GM23338 (cell line): ENCODE data around the gene WRNIP1. TPM values are rescaled to one million over a fixed set of nuclear protein-coding genes. Genes with fewer than 3 reads are reported as not detected.

Experiments
- ATAC-seq: fragments of 200-7000 bp; cut with Tn5 transposase; 3 replicates; pipeline ENCODE4 v1.9.1; 2020
- DNase-seq: peaks from one replicate; pipeline ENCODE4 v3.0.0-alpha.2; 2015; ENCODE audit warnings: low spot score
- H2AFZ ChIP-seq: fragments of 200-600 bp; sonication (generic); 2 replicates; pipeline ENCODE4 v1.8.0; 2016; ENCODE audit warnings: antibody characterized with exemption, mild to moderate bottlenecking, moderate library complexity
- H3F3A ChIP-seq: fragments of 200-600 bp; sonication (generic); replicated peaks from 2 replicates; pipeline ENCODE4 v1.8.0; 2017; ENCODE audit warnings: antibody characterized with exemption, mixed run types, low read depth
- H3K27ac ChIP-seq: fragments of 200-600 bp; sonication (generic); 2 replicates; pipeline ENCODE4 v1.6.1; 2016; ENCODE audit warnings: low read depth
- H3K27me3 ChIP-seq: fragments of 200-600 bp; sonication (generic); 2 replicates; pipeline ENCODE4 v1.8.0; 2016; ENCODE audit warnings: mild to moderate bottlenecking, mixed run types, moderate library complexity; ENCODE audit not compliant: insufficient read depth
- H3K36me3 ChIP-seq: fragments of 200-600 bp; sonication (generic); 2 replicates; pipeline ENCODE4 v1.8.0; 2016; ENCODE audit warnings: mild to moderate bottlenecking; ENCODE audit not compliant: insufficient read depth
- H3K4me1 ChIP-seq: fragments of 200-600 bp; sonication (generic); 2 replicates; pipeline ENCODE4 v1.8.0; 2016; ENCODE audit warnings: mild to moderate bottlenecking, moderate library complexity; ENCODE audit not compliant: insufficient read depth
- H3K4me2 ChIP-seq: fragments of 200-600 bp; sonication (generic); 2 replicates; pipeline ENCODE4 v1.7.1; 2017; ENCODE audit warnings: mixed run types
- H3K4me3 ChIP-seq: fragments of 200-600 bp; sonication (generic); 2 replicates; pipeline ENCODE4 v1.6.1; 2016; ENCODE audit warnings: mixed run types
- H3K79me2 ChIP-seq: fragments of 200-600 bp; sonication (generic); replicated peaks from 2 replicates; pipeline ENCODE4 v1.8.0; 2017; ENCODE audit warnings: mild to moderate bottlenecking; ENCODE audit not compliant: insufficient read depth
- H3K9me2 ChIP-seq: fragments of 200-600 bp; sonication (generic); 2 replicates; pipeline ENCODE4 v1.8.0; 2017; ENCODE audit not compliant: insufficient read depth
- H4K20me1 ChIP-seq: fragments of 200-600 bp; sonication (generic); replicated peaks from 2 replicates; pipeline ENCODE4 v1.8.0; 2017; ENCODE audit warnings: mild to moderate bottlenecking; ENCODE audit not compliant: insufficient read depth
- H3K27ac Mint-ChIP-seq: 2 replicates; pipeline ENCODE4 v1.8.0; 2020; ENCODE audit warnings: inconsistent platforms, mild to moderate bottlenecking, moderate library complexity, mixed read lengths
- H3K27me3 Mint-ChIP-seq: 3 replicates; pipeline ENCODE4 v1.8.0; 2022; ENCODE audit warnings: low read depth, mild to moderate bottlenecking, moderate library complexity, mixed read lengths, inconsistent platforms; ENCODE audit not compliant: insufficient read depth, poor library complexity
- H3K36me3 Mint-ChIP-seq: 3 replicates; pipeline ENCODE4 v1.8.0; 2021; ENCODE audit warnings: low read depth, mild to moderate bottlenecking, inconsistent platforms, moderate library complexity, mixed read lengths
- H3K4me1 Mint-ChIP-seq: 3 replicates; pipeline ENCODE4 v1.8.0; 2020; ENCODE audit warnings: mild to moderate bottlenecking, inconsistent platforms, mixed read lengths
- H3K4me3 Mint-ChIP-seq: 3 replicates; pipeline ENCODE4 v1.8.0; 2021; ENCODE audit warnings: moderate library complexity, mild to moderate bottlenecking, inconsistent platforms, mixed read lengths
- H3K9me3 Mint-ChIP-seq: 3 replicates; pipeline ENCODE4 v1.8.0; 2020; ENCODE audit warnings: moderate library complexity, mild to moderate bottlenecking, inconsistent platforms, mixed read lengths
- CREB1 ChIP-seq: fragments of 250-450 bp; sonication (Bioruptor Pico); IDR thresholded peaks from 2 replicates; pipeline ENCODE4 v1.5.0; 2020; ENCODE audit warnings: low read depth, mild to moderate bottlenecking, moderate library complexity
- EZH2 ChIP-seq: fragments of 200-600 bp; sonication (generic); IDR thresholded peaks from one replicate; pipeline ENCODE4 v1.8.0; 2017; ENCODE audit warnings: antibody characterized with exemption, mild to moderate bottlenecking, low read depth; ENCODE audit not compliant: unreplicated experiment
- EZH2phosphoT487 ChIP-seq: fragments of 200-600 bp; sonication (generic); IDR thresholded peaks from one replicate; pipeline ENCODE4 v1.8.1; 2018; ENCODE audit warnings: antibody characterized with exemption; ENCODE audit not compliant: unreplicated experiment
- NANOG ChIP-seq: IDR thresholded peaks from 2 replicates; pipeline ENCODE4 v1.6.1; 2016; ENCODE audit warnings: antibody characterized with exemption, borderline replicate concordance
- POLR2AphosphoS5 ChIP-seq: IDR thresholded peaks from 2 replicates; pipeline ENCODE4 v1.6.1; 2016; ENCODE audit warnings: antibody characterized with exemption, low read depth
- STAT1 ChIP-seq: IDR thresholded peaks from one replicate; pipeline ENCODE4 v1.6.1; 2016; ENCODE audit warnings: antibody characterized with exemption; ENCODE audit not compliant: unreplicated experiment
- ZNF114 ChIP-seq: fragments of 250-450 bp; sonication (Bioruptor Pico); IDR thresholded peaks from 2 replicates; pipeline ENCODE4 v1.5.0; 2020; ENCODE audit warnings: mild to moderate bottlenecking, moderate library complexity
- polyA plus RNA-seq: library from polyadenylated mRNA; unstranded; fragments of >200 nt; fragmentation: Nextera tagmentation; extraction: Ambion mirVana; gene quantifications from 2 replicates; pipeline ENCODE4 v1.2.1, GENCODE V29; 2016
- total RNA-seq: library from RNA; depleted of rRNA; stranded (reverse); fragments of >200 nt; shearing (Covaris generic); gene quantifications from 2 replicates; pipeline ENCODE4 v1.2.3, GENCODE V29; 2014
- TF ChIP-seq, protein P1 (sequence below), 2 experiments: fragments of 200-600 bp in 1 of 2; sonication (generic) in 1 of 2; conservative IDR thresholded peaks; 2 replicates each; pipeline versions ENCODE4 v1.5.1 to v1.6.1; 2016 to 2017; ENCODE audit warnings: antibody characterized with exemption in 2 of 2, low read depth in 2 of 2, mild to moderate bottlenecking in 2 of 2, moderate library complexity in 1 of 2
- TF ChIP-seq, protein P2 (sequence below): IDR thresholded peaks from 2 replicates; pipeline ENCODE4 v1.6.1; 2016; ENCODE audit warnings: antibody characterized with exemption
- TF ChIP-seq, protein P3 (sequence below): IDR thresholded peaks from one replicate; pipeline ENCODE4 v1.6.1; 2018; ENCODE audit warnings: antibody characterized with exemption; ENCODE audit not compliant: unreplicated experiment

Gene WRNIP1
- total and polyA plus RNA-seq, 2 experiments from 2014 or later, result 27.6 to 66.0 TPM

DNA sequence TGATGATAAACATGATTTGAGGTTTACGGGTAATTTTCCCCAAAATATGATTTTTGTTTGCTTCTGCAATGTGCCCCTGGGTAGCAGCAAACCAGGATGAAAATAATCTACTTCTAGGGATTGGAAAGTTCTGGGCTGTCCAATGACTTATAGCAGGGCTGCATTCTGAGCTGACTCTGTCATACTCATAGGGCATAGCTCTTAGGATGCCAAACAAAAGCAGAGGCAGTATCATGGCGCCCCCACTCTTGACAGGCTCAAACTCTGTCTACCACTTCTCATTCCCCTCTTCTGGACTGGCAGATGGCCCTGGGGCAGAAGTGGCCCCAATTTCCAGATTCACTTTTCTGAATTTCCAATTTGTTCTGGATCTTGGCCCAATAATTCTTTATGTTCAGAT, 66.2 kb downstream of the WRNIP1 start:
- Mint-ChIP-seq H3K4me3 (no peak overlapping the region), H3K36me3 (peaks cover under 1% of the 10 kb centered on the region; the same call in 1 of the 3 replicates), H3K4me1 (no peaks in the 10 kb centered on the region), H3K27ac (no peak overlapping the region), H3K9me3 (no peaks in the 10 kb centered on the region), H3K27me3 (peaks cover 2% of the 10 kb centered on the region)
- no peaks in the 10 kb centered on the region for H3K9me2 ChIP-seq
- H3F3A ChIP-seq, result no peaks in the 10 kb centered on the region
- H3K4me1 ChIP-seq, result no peaks in the 10 kb centered on the region
- no peak overlapping the region for H3K4me3 ChIP-seq
- DNase-seq (no peak), ATAC-seq (no peak)
- H3K27ac ChIP-seq, result no peak overlapping the region
- no peaks in the 10 kb centered on the region for H3K36me3 ChIP-seq
- H4K20me1 ChIP-seq, result no peaks in the 10 kb centered on the region
- H3K79me2 ChIP-seq, result no peaks in the 10 kb centered on the region
- no peak for TF ChIP-seq CREB1 (CRISPR knock-in tag)
- TF ChIP-seq, protein P1, sequence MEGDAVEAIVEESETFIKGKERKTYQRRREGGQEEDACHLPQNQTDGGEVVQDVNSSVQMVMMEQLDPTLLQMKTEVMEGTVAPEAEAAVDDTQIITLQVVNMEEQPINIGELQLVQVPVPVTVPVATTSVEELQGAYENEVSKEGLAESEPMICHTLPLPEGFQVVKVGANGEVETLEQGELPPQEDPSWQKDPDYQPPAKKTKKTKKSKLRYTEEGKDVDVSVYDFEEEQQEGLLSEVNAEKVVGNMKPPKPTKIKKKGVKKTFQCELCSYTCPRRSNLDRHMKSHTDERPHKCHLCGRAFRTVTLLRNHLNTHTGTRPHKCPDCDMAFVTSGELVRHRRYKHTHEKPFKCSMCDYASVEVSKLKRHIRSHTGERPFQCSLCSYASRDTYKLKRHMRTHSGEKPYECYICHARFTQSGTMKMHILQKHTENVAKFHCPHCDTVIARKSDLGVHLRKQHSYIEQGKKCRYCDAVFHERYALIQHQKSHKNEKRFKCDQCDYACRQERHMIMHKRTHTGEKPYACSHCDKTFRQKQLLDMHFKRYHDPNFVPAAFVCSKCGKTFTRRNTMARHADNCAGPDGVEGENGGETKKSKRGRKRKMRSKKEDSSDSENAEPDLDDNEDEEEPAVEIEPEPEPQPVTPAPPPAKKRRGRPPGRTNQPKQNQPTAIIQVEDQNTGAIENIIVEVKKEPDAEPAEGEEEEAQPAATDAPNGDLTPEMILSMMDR (conservative IDR thresholded peaks at IDR 0.05; ENCODE audit: low read depth in 2 of 2), result peak in 1 of 2 experiments; percentile 37; a peak in 2 of 4 replicates
- no peak overlapping the region for H3K4me2 ChIP-seq
- no peak overlapping the region for H2AFZ ChIP-seq
- no peaks in the 10 kb centered on the region for H3K27me3 ChIP-seq

DNA sequence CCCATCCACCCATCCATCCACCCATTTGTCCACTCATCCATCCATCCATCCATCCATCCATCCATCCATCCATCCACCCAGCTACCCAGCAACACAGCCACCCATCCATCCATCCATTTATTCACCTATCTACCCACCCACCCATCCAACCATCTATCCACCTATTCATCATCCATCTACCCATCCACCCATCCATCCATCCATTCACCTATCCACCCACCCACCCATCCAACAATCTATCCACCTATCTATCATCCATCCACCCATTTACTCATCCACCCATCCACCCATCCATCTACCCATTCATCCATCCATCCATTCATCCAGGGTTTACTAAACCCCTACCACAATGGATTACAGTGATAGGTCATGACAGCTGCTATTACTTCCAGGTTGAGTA, 69.1 kb downstream of the WRNIP1 start:
- H3K4me1 ChIP-seq, result no peaks in the 10 kb centered on the region
- no peaks in the 10 kb centered on the region for H3K9me3 Mint-ChIP-seq
- no peaks in the 10 kb centered on the region for H3K9me2 ChIP-seq
- DNase-seq (no peak), ATAC-seq (no peak)
- no peak overlapping the region for H3K27ac ChIP-seq
- peaks cover 5% of the 10 kb centered on the region; the same call in 2 of the 3 replicates for H3K4me1 Mint-ChIP-seq
- no peaks in the 10 kb centered on the region for H4K20me1 ChIP-seq
- H3K27me3 Mint-ChIP-seq, result no peaks in the 10 kb centered on the region
- no peak overlapping the region for H3K4me3 ChIP-seq
- H3K36me3 Mint-ChIP-seq, result peaks cover 5% of the 10 kb centered on the region; the same call in 1 of the 3 replicates
- H3K36me3 ChIP-seq, result no peaks in the 10 kb centered on the region
- no peak overlapping the region for H2AFZ ChIP-seq
- no peak overlapping the region for H3K27ac Mint-ChIP-seq
- H3K79me2 ChIP-seq, result no peaks in the 10 kb centered on the region
- no peaks in the 10 kb centered on the region; the same call in 1 of the 2 replicates for H3F3A ChIP-seq
- H3K4me3 Mint-ChIP-seq, result no peak overlapping the region
- no peaks in the 10 kb centered on the region for H3K27me3 ChIP-seq
- H3K4me2 ChIP-seq, result no peak overlapping the region
- TF ChIP-seq EZH2 (no peak), POLR2AphosphoS5 (no peak), STAT1 (no peak), NANOG (no peak), ZNF114 (no peak), EZH2phosphoT487 (no peak)
- TF ChIP-seq, protein P2, sequence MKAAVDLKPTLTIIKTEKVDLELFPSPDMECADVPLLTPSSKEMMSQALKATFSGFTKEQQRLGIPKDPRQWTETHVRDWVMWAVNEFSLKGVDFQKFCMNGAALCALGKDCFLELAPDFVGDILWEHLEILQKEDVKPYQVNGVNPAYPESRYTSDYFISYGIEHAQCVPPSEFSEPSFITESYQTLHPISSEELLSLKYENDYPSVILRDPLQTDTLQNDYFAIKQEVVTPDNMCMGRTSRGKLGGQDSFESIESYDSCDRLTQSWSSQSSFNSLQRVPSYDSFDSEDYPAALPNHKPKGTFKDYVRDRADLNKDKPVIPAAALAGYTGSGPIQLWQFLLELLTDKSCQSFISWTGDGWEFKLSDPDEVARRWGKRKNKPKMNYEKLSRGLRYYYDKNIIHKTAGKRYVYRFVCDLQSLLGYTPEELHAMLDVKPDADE, result no peak
- TF ChIP-seq, protein P3, sequence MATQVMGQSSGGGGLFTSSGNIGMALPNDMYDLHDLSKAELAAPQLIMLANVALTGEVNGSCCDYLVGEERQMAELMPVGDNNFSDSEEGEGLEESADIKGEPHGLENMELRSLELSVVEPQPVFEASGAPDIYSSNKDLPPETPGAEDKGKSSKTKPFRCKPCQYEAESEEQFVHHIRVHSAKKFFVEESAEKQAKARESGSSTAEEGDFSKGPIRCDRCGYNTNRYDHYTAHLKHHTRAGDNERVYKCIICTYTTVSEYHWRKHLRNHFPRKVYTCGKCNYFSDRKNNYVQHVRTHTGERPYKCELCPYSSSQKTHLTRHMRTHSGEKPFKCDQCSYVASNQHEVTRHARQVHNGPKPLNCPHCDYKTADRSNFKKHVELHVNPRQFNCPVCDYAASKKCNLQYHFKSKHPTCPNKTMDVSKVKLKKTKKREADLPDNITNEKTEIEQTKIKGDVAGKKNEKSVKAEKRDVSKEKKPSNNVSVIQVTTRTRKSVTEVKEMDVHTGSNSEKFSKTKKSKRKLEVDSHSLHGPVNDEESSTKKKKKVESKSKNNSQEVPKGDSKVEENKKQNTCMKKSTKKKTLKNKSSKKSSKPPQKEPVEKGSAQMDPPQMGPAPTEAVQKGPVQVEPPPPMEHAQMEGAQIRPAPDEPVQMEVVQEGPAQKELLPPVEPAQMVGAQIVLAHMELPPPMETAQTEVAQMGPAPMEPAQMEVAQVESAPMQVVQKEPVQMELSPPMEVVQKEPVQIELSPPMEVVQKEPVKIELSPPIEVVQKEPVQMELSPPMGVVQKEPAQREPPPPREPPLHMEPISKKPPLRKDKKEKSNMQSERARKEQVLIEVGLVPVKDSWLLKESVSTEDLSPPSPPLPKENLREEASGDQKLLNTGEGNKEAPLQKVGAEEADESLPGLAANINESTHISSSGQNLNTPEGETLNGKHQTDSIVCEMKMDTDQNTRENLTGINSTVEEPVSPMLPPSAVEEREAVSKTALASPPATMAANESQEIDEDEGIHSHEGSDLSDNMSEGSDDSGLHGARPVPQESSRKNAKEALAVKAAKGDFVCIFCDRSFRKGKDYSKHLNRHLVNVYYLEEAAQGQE, result no peak
- TF ChIP-seq, protein P1 (conservative IDR thresholded peaks at IDR 0.05; ENCODE audit: low read depth in 2 of 2), result no peak
